Coronary artery (tissue), 2 donors: ENCODE measurements around the gene ITGAX.
"Not testable (repeated sequence)": the region's sequence is repeated elsewhere in the genome, so short reads cannot be mapped to it uniquely, and the experiment has no call there.

Experiments
- DNase-seq: peaks from one replicate; pipeline ENCODE4 v3.0.0-alpha.2; 2017; ENCODE audit warnings: low spot score
- H3K27ac ChIP-seq, 2 donors: fragments of 200-600 bp; sonication (generic); one replicate each; pipeline ENCODE4 v1.5.1; 2016 to 2019
- H3K4me3 ChIP-seq: fragments of 200-600 bp; sonication (generic); 2 replicates; pipeline ENCODE4 v1.5.1; 2016; ENCODE audit warnings: mild to moderate bottlenecking, moderate library complexity
- TF ChIP-seq, protein P1 (sequence below): fragments of 200-600 bp; sonication (generic); IDR thresholded peaks from one replicate; pipeline ENCODE4 v1.5.1; 2019; ENCODE audit warnings: antibody characterized with exemption

The ITGAX gene

GRCh38 chr16:31354394-31355291, at the start of gene ITGAX:
TSS of gene ITGAX (plus strand) at chr16:31355176. CDS start at chr16:31355255, 79 bp downstream.
- DNase-seq: no peak
- Histone ChIP-seq H3K4me3 (no peak within 1 kb of the TSS), H3K27ac (no peak within 1 kb of the TSS)
- TF ChIP-seq, protein P1, sequence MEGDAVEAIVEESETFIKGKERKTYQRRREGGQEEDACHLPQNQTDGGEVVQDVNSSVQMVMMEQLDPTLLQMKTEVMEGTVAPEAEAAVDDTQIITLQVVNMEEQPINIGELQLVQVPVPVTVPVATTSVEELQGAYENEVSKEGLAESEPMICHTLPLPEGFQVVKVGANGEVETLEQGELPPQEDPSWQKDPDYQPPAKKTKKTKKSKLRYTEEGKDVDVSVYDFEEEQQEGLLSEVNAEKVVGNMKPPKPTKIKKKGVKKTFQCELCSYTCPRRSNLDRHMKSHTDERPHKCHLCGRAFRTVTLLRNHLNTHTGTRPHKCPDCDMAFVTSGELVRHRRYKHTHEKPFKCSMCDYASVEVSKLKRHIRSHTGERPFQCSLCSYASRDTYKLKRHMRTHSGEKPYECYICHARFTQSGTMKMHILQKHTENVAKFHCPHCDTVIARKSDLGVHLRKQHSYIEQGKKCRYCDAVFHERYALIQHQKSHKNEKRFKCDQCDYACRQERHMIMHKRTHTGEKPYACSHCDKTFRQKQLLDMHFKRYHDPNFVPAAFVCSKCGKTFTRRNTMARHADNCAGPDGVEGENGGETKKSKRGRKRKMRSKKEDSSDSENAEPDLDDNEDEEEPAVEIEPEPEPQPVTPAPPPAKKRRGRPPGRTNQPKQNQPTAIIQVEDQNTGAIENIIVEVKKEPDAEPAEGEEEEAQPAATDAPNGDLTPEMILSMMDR: no peak

- no peak for DNase-seq
- Histone ChIP-seq H3K4me3 (no peak overlapping the region), H3K27ac (no peak overlapping the region)
- TF ChIP-seq, protein P1: no peak
Measured at GRCh38 chr16:31305219-31305618, 49.8 kb upstream of the ITGAX start.

GRCh38 chr16:31308381-31308780, 46.6 kb upstream of the ITGAX start:
- DNase-seq, H3K4me3 ChIP-seq, H3K27ac ChIP-seq: not testable (repeated sequence)

- Histone ChIP-seq H3K27ac (no peak overlapping the region), H3K4me3 (no peak overlapping the region)
- no peak for DNase-seq
- TF ChIP-seq, protein P1: no peak
Measured at GRCh38 chr16:31322500-31322899, 32.5 kb upstream of the ITGAX start.

DNA sequence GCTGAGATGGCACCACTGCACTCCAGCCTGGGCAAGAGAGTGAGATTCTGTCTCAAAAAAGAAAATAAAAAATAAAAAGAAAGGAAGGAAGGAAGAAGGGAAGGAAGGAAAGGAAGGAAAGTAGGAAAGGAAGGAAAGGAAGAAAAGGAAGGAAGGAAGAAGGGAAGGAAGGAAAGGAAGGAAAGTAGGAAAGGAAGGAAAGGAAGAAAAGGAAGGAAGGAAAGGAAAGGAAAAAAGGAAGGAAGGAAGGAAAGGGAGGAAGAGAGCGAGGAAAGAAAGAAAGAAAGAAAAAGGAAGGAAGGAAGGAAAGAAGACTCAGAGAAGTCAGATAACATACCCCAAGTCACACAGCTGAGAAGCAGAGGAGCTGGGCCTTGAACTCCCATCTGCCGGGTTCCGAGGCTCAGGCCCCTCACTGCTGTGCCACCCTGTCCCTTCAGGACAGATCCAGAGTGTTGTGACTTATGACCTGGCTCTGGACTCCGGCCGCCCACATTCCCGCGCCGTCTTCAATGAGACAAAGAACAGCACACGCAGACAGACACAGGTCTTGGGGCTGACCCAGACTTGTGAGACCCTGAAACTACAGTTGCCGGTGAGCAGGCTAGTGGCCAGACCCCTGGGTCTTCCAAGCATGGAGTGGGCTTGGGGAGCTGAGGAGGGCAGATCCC, 30.9 kb upstream of the ITGAX start:
- Histone ChIP-seq H3K4me3 (no peak overlapping the region), H3K27ac (no peak overlapping the region)
- TF ChIP-seq, protein P1: no peak
- no peak for DNase-seq

DNA sequence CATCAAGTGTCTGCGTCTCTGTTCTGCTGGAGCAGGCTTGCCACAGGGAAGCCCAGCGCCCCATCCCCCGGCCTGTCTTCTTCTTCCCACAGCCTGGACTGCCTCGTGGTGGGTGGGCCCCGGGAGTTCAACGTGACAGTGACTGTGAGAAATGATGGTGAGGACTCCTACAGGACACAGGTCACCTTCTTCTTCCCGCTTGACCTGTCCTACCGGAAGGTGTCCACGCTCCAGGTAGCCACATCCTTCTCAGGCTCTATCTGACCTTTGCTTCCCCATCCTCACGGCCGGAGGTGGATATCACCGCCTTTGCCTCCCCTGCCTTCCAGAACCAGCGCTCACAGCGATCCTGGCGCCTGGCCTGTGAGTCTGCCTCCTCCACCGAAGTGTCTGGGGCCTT, 29.8 kb upstream of the ITGAX start:
- H3K4me3 ChIP-seq: no peak overlapping the region
- TF ChIP-seq, protein P1: no peak
- no peak overlapping the region for H3K27ac ChIP-seq
- no peak for DNase-seq

- Histone ChIP-seq H3K27ac (no peak overlapping the region), H3K4me3 (no peak overlapping the region)
- TF ChIP-seq, protein P1: no peak
- DNase-seq: no peak
Measured at GRCh38 chr16:31327646-31328225, 27.2 kb upstream of the ITGAX start.
